IMR-90 (cell line): ENCODE results near the gene CD46. TPM values are rescaled to one million over a fixed set of nuclear protein-coding genes. Genes with fewer than 3 reads are reported as not detected.

Experiments
- ATAC-seq: fragments of 200-7000 bp; cut with Tn5 transposase; 2 replicates; pipeline ENCODE4 v1.9.1; 2020; ENCODE audit warnings: low read depth, mild to moderate bottlenecking, moderate library complexity
- BruUV-seq: library from RNA; stranded (reverse); fragments of 400-500 nt; replicated peaks from 2 replicates; lab custom pipeline; 2021; lab: Mats Ljungman, UMichigan
- CTCF ChIA-PET: fragments of 300-600 bp; formaldehyde crosslinking; extraction: SDS; loops from one replicate; lab custom pipeline; 2021; ENCODE audit warnings: antibody characterized with exemption; lab: Yijun Ruan, JAX
- POLR2A ChIA-PET: fragments of 300-600 bp; sonication (Branson Sonifier 250); formaldehyde crosslinking; loops from one replicate; lab custom pipeline; 2022; ENCODE audit warnings: antibody characterized with exemption; ENCODE audit not compliant: unreplicated experiment; lab: Charles Lee
- DNase-seq: peaks from one replicate; pipeline ENCODE4 v3.0.0; 2013
- H2AFZ ChIP-seq: replicated peaks from 2 replicates; pipeline ENCODE3; 2013; ENCODE audit warnings: low read length, mild to moderate bottlenecking; ENCODE audit not compliant: poor library complexity
- H2AK5ac ChIP-seq: 2 replicates; pipeline ENCODE4 v1.6.1; 2013; ENCODE audit warnings: low read depth, low read length, inconsistent platforms
- H2AK9ac ChIP-seq: replicated peaks from 2 replicates; pipeline ENCODE3; 2013; ENCODE audit warnings: mild to moderate bottlenecking, low read depth, low read length, moderate library complexity; ENCODE audit not compliant: poor library complexity
- H2BK120ac ChIP-seq: 2 replicates; pipeline ENCODE4 v1.6.1; 2013; ENCODE audit warnings: low read depth, low read length, inconsistent platforms
- H2BK15ac ChIP-seq: 3 replicates; pipeline ENCODE4 v1.6.1; 2013; ENCODE audit warnings: low read depth, low read length, inconsistent platforms
- H2BK20ac ChIP-seq: 2 replicates; pipeline ENCODE4 v1.6.1; 2013; ENCODE audit warnings: low read depth, mild to moderate bottlenecking, inconsistent platforms, low read length, moderate library complexity
- H2BK5ac ChIP-seq: 2 replicates; pipeline ENCODE4 v1.6.1; 2013; ENCODE audit warnings: mild to moderate bottlenecking, low read depth, low read length, inconsistent platforms; ENCODE audit not compliant: poor library complexity, severe bottlenecking
- H3K14ac ChIP-seq: replicated peaks from 2 replicates; pipeline ENCODE4 v1.6.1; 2013; ENCODE audit warnings: low read depth, low read length, inconsistent platforms
- H3K18ac ChIP-seq: 2 replicates; pipeline ENCODE4 v1.6.1; 2013; ENCODE audit warnings: low read depth, low read length, control low read depth
- H3K23ac ChIP-seq: 2 replicates; pipeline ENCODE4 v1.6.1; 2013; ENCODE audit warnings: low read depth, low read length, inconsistent platforms
- H3K27ac ChIP-seq: 2 replicates; pipeline ENCODE4 v1.5.1; 2013; ENCODE audit warnings: mild to moderate bottlenecking, control low read depth, low read length; ENCODE audit not compliant: insufficient read depth
- H3K27me3 ChIP-seq: 2 replicates; pipeline ENCODE4 v1.6.1; 2013; ENCODE audit warnings: low read length; ENCODE audit not compliant: control insufficient read depth, insufficient read depth
- H3K36me3 ChIP-seq: 2 replicates; pipeline ENCODE4 v1.6.1; 2013; ENCODE audit warnings: low read length, mixed read lengths; ENCODE audit not compliant: control insufficient read depth, insufficient read depth
- H3K4ac ChIP-seq: 2 replicates; pipeline ENCODE4 v1.6.1; 2013; ENCODE audit warnings: low read depth, low read length, inconsistent platforms
- H3K4me1 ChIP-seq: 2 replicates; pipeline ENCODE4 v1.6.1; 2013; ENCODE audit warnings: low read length, mixed read lengths; ENCODE audit not compliant: control insufficient read depth, insufficient read depth
- H3K4me2 ChIP-seq: 2 replicates; pipeline ENCODE4 v1.6.1; 2013; ENCODE audit warnings: low read depth, mild to moderate bottlenecking, control low read depth, low read length, moderate library complexity
- H3K4me3 ChIP-seq: 2 replicates; pipeline ENCODE4 v1.5.1; 2013; ENCODE audit warnings: low read depth, mild to moderate bottlenecking, control low read depth, low read length, moderate library complexity; ENCODE audit not compliant: insufficient read depth
- H3K56ac ChIP-seq: 2 replicates; pipeline ENCODE4 v1.6.1; 2013; ENCODE audit warnings: low read length, inconsistent platforms; ENCODE audit not compliant: insufficient read depth; ENCODE audit errors: extremely low read depth
- H3K79me1 ChIP-seq, 2 experiments: 2 replicates each; pipeline ENCODE4 v1.6.1; 2013; ENCODE audit warnings: low read length in 2 of 2, inconsistent platforms in 1 of 2, low read depth in 1 of 2
- H3K9ac ChIP-seq: 2 replicates; pipeline ENCODE4 v1.6.1; 2013; ENCODE audit warnings: low read depth, low read length, control low read depth
- H3K9me1 ChIP-seq: 2 replicates; pipeline ENCODE4 v1.6.1; 2013; ENCODE audit warnings: low read length, inconsistent platforms; ENCODE audit not compliant: insufficient read depth
- H3K9me3 ChIP-seq: 2 replicates; pipeline ENCODE4 v1.6.1; 2013; ENCODE audit warnings: low read length; ENCODE audit not compliant: control insufficient read depth, insufficient read depth
- H4K20me1 ChIP-seq: 2 replicates; pipeline ENCODE4 v1.6.1; 2013; ENCODE audit warnings: low read length, inconsistent platforms; ENCODE audit not compliant: insufficient read depth
- H4K5ac ChIP-seq: 2 replicates; pipeline ENCODE4 v1.6.1; 2013; ENCODE audit warnings: mild to moderate bottlenecking, low read depth, low read length, control low read depth
- H4K8ac ChIP-seq, 2 experiments: 2 replicates each; pipeline ENCODE4 v1.6.1; 2013; ENCODE audit warnings: low read depth in 2 of 2, low read length in 2 of 2, control low read depth in 1 of 2, inconsistent platforms in 1 of 2
- H4K91ac ChIP-seq: 2 replicates; pipeline ENCODE4 v1.6.1; 2013; ENCODE audit warnings: low read depth, low read length, inconsistent platforms; ENCODE audit not compliant: insufficient read depth
- BHLHE40 ChIP-seq: fragments of 150-350 bp; IDR thresholded peaks from 2 replicates; pipeline ENCODE4 v1.6.1; 2016; ENCODE audit warnings: mild to moderate bottlenecking, low read depth, low read length
- CEBPB ChIP-seq: IDR thresholded peaks from 2 replicates; pipeline ENCODE4 v1.6.1; 2012; ENCODE audit warnings: low read depth, low read length, improper control_type of control experiment
- CHD1 ChIP-seq: IDR thresholded peaks from 2 replicates; pipeline ENCODE4 v1.6.1; 2012; ENCODE audit warnings: low read depth, low read length, improper control_type of control experiment
- FOS ChIP-seq: fragments of 150-350 bp; IDR thresholded peaks from 2 replicates; pipeline ENCODE4 v1.6.1; 2016; ENCODE audit warnings: low read depth, low read length
- MAFK ChIP-seq: IDR thresholded peaks from 2 replicates; pipeline ENCODE4 v1.6.1; 2012; ENCODE audit warnings: low read depth, low read length, improper control_type of control experiment
- MAZ ChIP-seq: IDR thresholded peaks from 2 replicates; pipeline ENCODE4 v1.6.1; 2012; ENCODE audit warnings: low read depth, mild to moderate bottlenecking, low read length, improper control_type of control experiment, moderate library complexity, borderline replicate concordance
- MXI1 ChIP-seq: IDR thresholded peaks from 2 replicates; pipeline ENCODE4 v1.6.1; 2012; ENCODE audit warnings: low read depth, mild to moderate bottlenecking, low read length, moderate library complexity, borderline replicate concordance
- POLR2A ChIP-seq: IDR thresholded peaks from 2 replicates; pipeline ENCODE4 v1.6.1; 2012; ENCODE audit warnings: mild to moderate bottlenecking, low read depth, low read length
- RAD21 ChIP-seq: IDR thresholded peaks from 2 replicates; pipeline ENCODE4 v1.6.1; 2012; ENCODE audit warnings: low read length, improper control_type of control experiment
- RCOR1 ChIP-seq: IDR thresholded peaks from 2 replicates; pipeline ENCODE4 v1.6.1; 2012; ENCODE audit warnings: mild to moderate bottlenecking, low read length, improper control_type of control experiment; ENCODE audit not compliant: insufficient replicate concordance
- RFX5 ChIP-seq: IDR thresholded peaks from 2 replicates; pipeline ENCODE4 v1.8.0; 2012; ENCODE audit warnings: low read depth, mild to moderate bottlenecking, low read length, moderate library complexity
- SMC3 ChIP-seq: fragments of 150-350 bp; IDR thresholded peaks from 2 replicates; pipeline ENCODE4 v1.6.1; 2016; ENCODE audit warnings: low read depth, mild to moderate bottlenecking, antibody characterized with exemption, low read length, moderate library complexity
- WGBS, 2 experiments: methylation state at CpG; one replicate each; pipeline versions ENCODE4 v1.1.5 to v1.1.7; 2013; ENCODE audit warnings: missing lambda C conversion rate in 2 of 2; ENCODE audit not compliant: insufficient read length in 1 of 2; ENCODE audit errors: extremely low coverage in 2 of 2; 5-methylcytosine and 5-hydroxymethylcytosine counted together
- dilution Hi-C: fragments of 300-500 bp; cut with HindIII; formaldehyde crosslinking; loops from one replicate; pipeline ENCODE4 v1.14.3; 2018; ENCODE audit warnings: low sequenced_read_pairs; ENCODE audit not compliant: unreplicated experiment
- in situ Hi-C: fragments of 300-500 bp; cut with MboI; formaldehyde crosslinking; loops from 3 replicates; pipeline ENCODE4 v1.14.3; 2019; ENCODE audit warnings: low sequenced_read_pairs, inconsistent platforms, mixed read lengths
- intact Hi-C: fragments of 100-400 bp; cut with micrococcal nuclease; formaldehyde crosslinking; loops from 2 replicates; pipeline ENCODE4 v1.10.0; 2022
- polyA plus RNA-seq, 3 experiments: library from polyadenylated mRNA; depleted of rRNA; stranded (reverse); fragments of >200 nt; gene quantifications; 2 replicates each; pipeline ENCODE4 v1.2.3, GENCODE V29; 2012; ENCODE audit warnings: low replicate concordance in 1 of 3
- total RNA-seq: library from RNA; depleted of rRNA; stranded (reverse); fragments of >200 nt; gene quantifications from 2 replicates; pipeline ENCODE4 v1.2.3, GENCODE V29; 2012
- TF ChIP-seq, protein P1 (sequence below): conservative IDR thresholded peaks from 2 replicates; pipeline ENCODE4 v1.5.1; 2012; ENCODE audit warnings: mild to moderate bottlenecking, low read depth, low read length, improper control_type of control experiment

CD46 gene
- total and polyA plus RNA-seq, 2 of the 4 experiments (the other 2 are of a cell fraction): 37.1 to 82.0 TPM

- Histone ChIP-seq H3K56ac (no peak overlapping the region), H3K14ac (no peak overlapping the region), H3K4me1 (no peaks in the 10 kb centered on the region), H4K8ac (no peak overlapping the region), H2BK120ac (no peak overlapping the region), H3K9ac (no peak overlapping the region), H3K27ac (no peak overlapping the region), H3K9me1 (no peaks in the 10 kb centered on the region), H2BK20ac (no peak overlapping the region), H3K18ac (no peak overlapping the region), H4K20me1 (no peaks in the 10 kb centered on the region), H4K5ac (no peak overlapping the region), H3K23ac (no peak overlapping the region), H3K4me3 (no peak overlapping the region), H3K36me3 (0 out of 2 replicates have a peak, but pooled peaks cover 4% of the 10 kb centered on the region), H2BK15ac (no peak overlapping the region), H3K4ac (no peak overlapping the region), H2AK9ac (no peak overlapping the region), H3K4me2 (no peak overlapping the region), H3K9me3 (no peaks in the 10 kb centered on the region), H2BK5ac (no peak overlapping the region), H4K91ac (no peak overlapping the region), H2AFZ (no peak overlapping the region), H3K79me1 (peaks cover 7 to 11% of the 10 kb centered on the region in 2 experiments; a peak in 3 of 4 replicates), H2AK5ac (no peak overlapping the region), H3K27me3 (no peaks in the 10 kb centered on the region)
- no TSS peak for BruUV-seq
- dilution Hi-C loops (no loop called here), in situ Hi-C loops (no loop called here), intact Hi-C loops (no loop called here)
- no CpG with 5 or more reads among the region's 1 CpG for WGBS, 2 experiments
- no peak for DNase-seq
- ATAC-seq: no peak
- POLR2A ChIA-PET: no interaction called here
- no peak for TF ChIP-seq CEBPB
- TF ChIP-seq, protein P1, sequence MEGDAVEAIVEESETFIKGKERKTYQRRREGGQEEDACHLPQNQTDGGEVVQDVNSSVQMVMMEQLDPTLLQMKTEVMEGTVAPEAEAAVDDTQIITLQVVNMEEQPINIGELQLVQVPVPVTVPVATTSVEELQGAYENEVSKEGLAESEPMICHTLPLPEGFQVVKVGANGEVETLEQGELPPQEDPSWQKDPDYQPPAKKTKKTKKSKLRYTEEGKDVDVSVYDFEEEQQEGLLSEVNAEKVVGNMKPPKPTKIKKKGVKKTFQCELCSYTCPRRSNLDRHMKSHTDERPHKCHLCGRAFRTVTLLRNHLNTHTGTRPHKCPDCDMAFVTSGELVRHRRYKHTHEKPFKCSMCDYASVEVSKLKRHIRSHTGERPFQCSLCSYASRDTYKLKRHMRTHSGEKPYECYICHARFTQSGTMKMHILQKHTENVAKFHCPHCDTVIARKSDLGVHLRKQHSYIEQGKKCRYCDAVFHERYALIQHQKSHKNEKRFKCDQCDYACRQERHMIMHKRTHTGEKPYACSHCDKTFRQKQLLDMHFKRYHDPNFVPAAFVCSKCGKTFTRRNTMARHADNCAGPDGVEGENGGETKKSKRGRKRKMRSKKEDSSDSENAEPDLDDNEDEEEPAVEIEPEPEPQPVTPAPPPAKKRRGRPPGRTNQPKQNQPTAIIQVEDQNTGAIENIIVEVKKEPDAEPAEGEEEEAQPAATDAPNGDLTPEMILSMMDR: no peak
- TF ChIP-seq BHLHE40: no peak
- no peak for TF ChIP-seq MXI1
- no peak for TF ChIP-seq POLR2A
- TF ChIP-seq CHD1: no peak
- TF ChIP-seq SMC3: no peak
- no peak for TF ChIP-seq MAZ
- no peak for TF ChIP-seq RAD21
- TF ChIP-seq MAFK: no peak
- no peak for TF ChIP-seq FOS
- no peak for TF ChIP-seq RFX5
- TF ChIP-seq RCOR1: no peak
- CTCF ChIA-PET: no interaction called here
Measured at GRCh38 chr1:207781312-207781711, 29.5 kb downstream of the CD46 start.
